H9 (cell line): ENCODE measurements around the gene MBLAC2. TPM values are rescaled to one million over a fixed set of nuclear protein-coding genes. Genes with fewer than 3 reads are reported as not detected.

Experiments used
- DNase-seq: peaks from one replicate; pipeline ENCODE4 v3.0.0-alpha.2; 2017
- H2AFZ ChIP-seq: one replicate; pipeline ENCODE4 v1.6.1; 2013; ENCODE audit warnings: mild to moderate bottlenecking, low read length, control low read depth, moderate library complexity
- H2AK5ac ChIP-seq: 2 replicates; pipeline ENCODE4 v1.6.1; 2013; ENCODE audit warnings: low read length, control low read depth, mixed read lengths; ENCODE audit not compliant: insufficient read length
- H2BK120ac ChIP-seq: one replicate; pipeline ENCODE4 v1.6.1; 2013; ENCODE audit warnings: low read depth, mild to moderate bottlenecking, low read length, control low read depth, inconsistent platforms; ENCODE audit not compliant: poor library complexity, severe bottlenecking
- H2BK12ac ChIP-seq: 2 replicates; pipeline ENCODE4 v1.6.1; 2013; ENCODE audit warnings: low read length, control low read depth, mixed read lengths, low read depth; ENCODE audit not compliant: insufficient read length
- H2BK15ac ChIP-seq: 2 replicates; pipeline ENCODE4 v1.6.1; 2013; ENCODE audit warnings: low read depth, low read length, control low read depth
- H2BK20ac ChIP-seq: one replicate; pipeline ENCODE4 v1.6.1; 2013; ENCODE audit warnings: low read depth, mild to moderate bottlenecking, low read length, control low read depth, inconsistent platforms; ENCODE audit not compliant: poor library complexity, severe bottlenecking
- H2BK5ac ChIP-seq: 2 replicates; pipeline ENCODE4 v1.6.1; 2013; ENCODE audit warnings: low read length, control low read depth, mixed read lengths; ENCODE audit not compliant: insufficient read length
- H3K14ac ChIP-seq: 2 replicates; pipeline ENCODE4 v1.6.1; 2013; ENCODE audit warnings: low read length, control low read depth; ENCODE audit not compliant: insufficient read depth
- H3K18ac ChIP-seq: 2 replicates; pipeline ENCODE4 v1.6.1; 2013; ENCODE audit warnings: low read depth, mild to moderate bottlenecking, mixed read lengths, low read length, control low read depth; ENCODE audit not compliant: insufficient read length
- H3K23ac ChIP-seq: 2 replicates; pipeline ENCODE4 v1.6.1; 2013; ENCODE audit warnings: low read length, control low read depth, mixed read lengths, low read depth; ENCODE audit not compliant: insufficient read length
- H3K23me2 ChIP-seq: 2 replicates; pipeline ENCODE4 v1.6.1; 2013; ENCODE audit warnings: low read depth, mild to moderate bottlenecking, mixed read lengths, low read length, control low read depth; ENCODE audit not compliant: insufficient read length, poor library complexity, severe bottlenecking
- H3K27ac ChIP-seq: 2 replicates; pipeline ENCODE4 v1.5.1; 2013; ENCODE audit warnings: low read length, control low read depth, mixed read lengths, low read depth; ENCODE audit not compliant: insufficient read length
- H3K27me3 ChIP-seq: 2 replicates; pipeline ENCODE4 v1.6.1; 2013; ENCODE audit warnings: low read length, control low read depth, inconsistent platforms; ENCODE audit not compliant: insufficient read depth
- H3K4ac ChIP-seq: 2 replicates; pipeline ENCODE4 v1.6.1; 2013; ENCODE audit warnings: low read depth, mild to moderate bottlenecking, control low read depth, inconsistent platforms, low read length, moderate library complexity
- H3K4me1 ChIP-seq: 2 replicates; pipeline ENCODE4 v1.6.1; 2013; ENCODE audit warnings: low read length, control low read depth, inconsistent platforms; ENCODE audit not compliant: insufficient read depth
- H3K4me2 ChIP-seq: 2 replicates; pipeline ENCODE4 v1.6.1; 2013; ENCODE audit warnings: low read length, control low read depth, mixed read lengths; ENCODE audit not compliant: insufficient read length, insufficient read depth
- H3K56ac ChIP-seq: 2 replicates; pipeline ENCODE4 v1.6.1; 2013; ENCODE audit warnings: low read depth, mild to moderate bottlenecking, mixed read lengths, low read length, control low read depth; ENCODE audit not compliant: insufficient read length
- H3K79me1 ChIP-seq: 2 replicates; pipeline ENCODE4 v1.6.1; 2013; ENCODE audit warnings: low read depth, mild to moderate bottlenecking, moderate library complexity, low read length, control low read depth, inconsistent platforms; ENCODE audit not compliant: insufficient read depth, poor library complexity, severe bottlenecking
- H3K79me2 ChIP-seq: 2 replicates; pipeline ENCODE4 v1.6.1; 2013; ENCODE audit warnings: low read length, control low read depth, inconsistent platforms; ENCODE audit not compliant: insufficient read depth
- H3K9ac ChIP-seq: 2 replicates; pipeline ENCODE4 v1.6.1; 2013; ENCODE audit warnings: low read length, control low read depth, mixed read lengths; ENCODE audit not compliant: insufficient read length; ENCODE audit errors: extremely low read depth
- H3K9me3 ChIP-seq: one replicate; pipeline ENCODE4 v1.6.1; 2013; ENCODE audit warnings: low read depth, low read length, inconsistent platforms; ENCODE audit not compliant: control insufficient read depth
- H3T11ph ChIP-seq: one replicate; pipeline ENCODE4 v1.6.1; 2013; ENCODE audit warnings: mild to moderate bottlenecking, low read length, control low read depth, inconsistent platforms
- H4K20me1 ChIP-seq: one replicate; pipeline ENCODE4 v1.6.1; 2013; ENCODE audit not compliant: control insufficient read depth, insufficient read length, insufficient read depth
- H4K5ac ChIP-seq: 2 replicates; pipeline ENCODE4 v1.6.1; 2013; ENCODE audit warnings: low read depth, mild to moderate bottlenecking, mixed read lengths, low read length, control low read depth; ENCODE audit not compliant: insufficient read length
- H4K8ac ChIP-seq: replicated peaks from 2 replicates; pipeline ENCODE4 v1.6.1; 2013; ENCODE audit warnings: low read length, control low read depth, mixed read lengths, low read depth; ENCODE audit not compliant: insufficient read length
- H4K91ac ChIP-seq: 2 replicates; pipeline ENCODE4 v1.6.1; 2013; ENCODE audit warnings: low read depth, mild to moderate bottlenecking, moderate library complexity, mixed read lengths, low read length, control low read depth; ENCODE audit not compliant: insufficient read length
- H3K27ac Mint-ChIP-seq, 3 experiments: 2 replicates in 2 of 3; 3 replicates in 1 of 3; pipeline ENCODE4 v1.8.0; 2020 to 2021; ENCODE audit warnings: mixed read lengths in 3 of 3, mild to moderate bottlenecking in 1 of 3, moderate library complexity in 1 of 3
- H3K27me3 Mint-ChIP-seq: 2 replicates; pipeline ENCODE4 v1.8.0; 2021; ENCODE audit warnings: low read depth, mild to moderate bottlenecking, moderate library complexity, mixed read lengths
- H3K36me3 Mint-ChIP-seq, 3 experiments: 2 replicates in 2 of 3; 3 replicates in 1 of 3; pipeline ENCODE4 v1.8.0; 2020 to 2021; ENCODE audit warnings: low read depth in 3 of 3, mixed read lengths in 3 of 3; ENCODE audit not compliant: insufficient read depth in 1 of 3
- H3K4me1 Mint-ChIP-seq, 2 experiments: 2 replicates each; pipeline ENCODE4 v1.8.0; 2020; ENCODE audit warnings: mixed read lengths in 2 of 2
- H3K4me3 Mint-ChIP-seq, 2 experiments: 2 replicates in 1 of 2; 3 replicates in 1 of 2; pipeline ENCODE4 v1.8.0; 2020 to 2021; ENCODE audit warnings: mild to moderate bottlenecking in 2 of 2, mixed read lengths in 2 of 2, moderate library complexity in 1 of 2
- H3K9me3 Mint-ChIP-seq, 2 experiments: 2 replicates in 1 of 2; 3 replicates in 1 of 2; pipeline ENCODE4 v1.8.0; 2020; ENCODE audit warnings: mild to moderate bottlenecking in 2 of 2, mixed read lengths in 2 of 2, moderate library complexity in 1 of 2
- WGBS: extraction: QIAGEN DNeasy Blood & Tissue Kit; methylation state at CpG from one replicate; pipeline ENCODE4 v1.1.7; 2013; ENCODE audit warnings: missing lambda C conversion rate, low lambda C conversion rate, mixed read lengths; ENCODE audit not compliant: insufficient read length; ENCODE audit errors: extremely low coverage; 5-methylcytosine and 5-hydroxymethylcytosine counted together
- total RNA-seq: library from RNA; stranded (reverse); gene quantifications from 2 replicates; pipeline ENCODE4 v1.2.1, GENCODE V29; 2021
- TF ChIP-seq, protein P1 (sequence below): fragments of 200-600 bp; sonication (generic); conservative IDR thresholded peaks from 3 replicates; pipeline ENCODE4 v1.8.0; 2021; ENCODE audit warnings: antibody characterized with exemption, mild to moderate bottlenecking

MBLAC2 gene
- total RNA-seq, 1 experiment from 2014 or later, result 4.9 TPM

DNA sequence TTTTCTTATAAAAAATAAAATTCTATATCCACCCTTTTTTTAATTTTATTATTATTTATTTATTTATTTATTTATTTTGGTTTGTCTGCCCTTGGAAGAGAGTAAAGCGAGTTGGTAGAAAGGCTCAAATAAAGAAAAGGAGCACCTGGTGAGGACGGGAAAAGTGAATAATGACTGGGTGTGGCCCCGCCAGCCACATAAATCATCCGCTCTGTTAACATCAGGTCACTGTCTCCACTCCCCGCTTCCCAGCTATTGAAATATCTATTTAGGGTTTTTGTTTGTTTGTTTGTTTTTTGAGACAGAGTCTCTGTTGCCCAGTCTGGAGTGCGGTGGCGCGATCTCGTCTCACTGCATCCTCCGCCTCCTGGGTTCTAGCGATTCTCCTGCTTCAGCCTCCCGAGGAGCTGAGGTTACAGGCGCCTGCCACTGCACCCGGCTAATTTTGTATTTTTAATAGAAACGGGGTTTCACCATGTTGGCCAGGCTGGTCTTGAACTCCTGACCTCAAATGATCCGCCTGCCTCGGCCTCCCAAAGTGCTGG, 937 bp upstream of the MBLAC2 start:
- no peak overlapping the region for H2BK12ac ChIP-seq
- peak overlapping the region; percentile 62 for H3K9ac ChIP-seq
- H4K91ac ChIP-seq, result no peak overlapping the region
- no peaks in the 10 kb centered on the region for H3K79me1 ChIP-seq
- Mint-ChIP-seq H3K36me3 (peaks cover 0 to 17% (median 11%) of the 10 kb centered on the region in 3 experiments; a peak in 4 of 7 replicates), H3K9me3 (no peaks in the 10 kb centered on the region), H3K4me3 (peak overlapping the region; percentile 93 to 98), H3K4me1 (peaks cover 45 to 62% of the 10 kb centered on the region in 2 experiments), H3K27me3 (no peaks in the 10 kb centered on the region; the same call in 1 of the 2 replicates), H3K27ac (peak overlapping the region in 2 of 3 experiments; percentile 34 to 48; a peak in 2 of 7 replicates)
- H3K23me2 ChIP-seq, result peaks cover 12% of the 10 kb centered on the region
- H2BK15ac ChIP-seq, result no peak overlapping the region
- H3K14ac ChIP-seq, result no peak overlapping the region
- no peak overlapping the region for H4K8ac ChIP-seq
- no peak overlapping the region for H2BK5ac ChIP-seq
- no peak overlapping the region for H4K5ac ChIP-seq
- no peak overlapping the region for H3K18ac ChIP-seq
- no peak overlapping the region for H2BK120ac ChIP-seq
- TF ChIP-seq, protein P1, sequence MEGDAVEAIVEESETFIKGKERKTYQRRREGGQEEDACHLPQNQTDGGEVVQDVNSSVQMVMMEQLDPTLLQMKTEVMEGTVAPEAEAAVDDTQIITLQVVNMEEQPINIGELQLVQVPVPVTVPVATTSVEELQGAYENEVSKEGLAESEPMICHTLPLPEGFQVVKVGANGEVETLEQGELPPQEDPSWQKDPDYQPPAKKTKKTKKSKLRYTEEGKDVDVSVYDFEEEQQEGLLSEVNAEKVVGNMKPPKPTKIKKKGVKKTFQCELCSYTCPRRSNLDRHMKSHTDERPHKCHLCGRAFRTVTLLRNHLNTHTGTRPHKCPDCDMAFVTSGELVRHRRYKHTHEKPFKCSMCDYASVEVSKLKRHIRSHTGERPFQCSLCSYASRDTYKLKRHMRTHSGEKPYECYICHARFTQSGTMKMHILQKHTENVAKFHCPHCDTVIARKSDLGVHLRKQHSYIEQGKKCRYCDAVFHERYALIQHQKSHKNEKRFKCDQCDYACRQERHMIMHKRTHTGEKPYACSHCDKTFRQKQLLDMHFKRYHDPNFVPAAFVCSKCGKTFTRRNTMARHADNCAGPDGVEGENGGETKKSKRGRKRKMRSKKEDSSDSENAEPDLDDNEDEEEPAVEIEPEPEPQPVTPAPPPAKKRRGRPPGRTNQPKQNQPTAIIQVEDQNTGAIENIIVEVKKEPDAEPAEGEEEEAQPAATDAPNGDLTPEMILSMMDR, result no peak
- no peak overlapping the region for H2AK5ac ChIP-seq
- no peaks in the 10 kb centered on the region for H4K20me1 ChIP-seq
- peaks cover 13% of the 10 kb centered on the region; the same call in 1 of the 2 replicates for H3K79me2 ChIP-seq
- no peaks in the 10 kb centered on the region for H3K9me3 ChIP-seq
- no peak overlapping the region for H3K4ac ChIP-seq
- H2BK20ac ChIP-seq, result no peak overlapping the region
- no peaks in the 10 kb centered on the region for H3K27me3 ChIP-seq
- no peak for DNase-seq
- WGBS, result no CpG with 5 or more reads among the region's 17 CpGs
- H3K4me2 ChIP-seq, result peak overlapping the region; percentile 69
- H3K56ac ChIP-seq, result no peak overlapping the region
- no peak overlapping the region for H3K27ac ChIP-seq
- H2AFZ ChIP-seq, result no peak overlapping the region
- no peak overlapping the region for H3K23ac ChIP-seq
- H3K4me1 ChIP-seq, result peaks cover 10% of the 10 kb centered on the region; the same call in 1 of the 2 replicates
- no peak overlapping the region for H3T11ph ChIP-seq
